ENCODE results near the gene KRT85.

GRCh38 chr12:52400906-52401305 is 33.6 kb upstream of the KRT85 start:
- TF ChIP-seq CTCF (conservative IDR thresholded peaks at IDR 0.05), result no peak
- TF ChIP-seq EZH2 (IDR thresholded peaks at IDR 0.05; ENCODE audit: low read depth), result no peak

Measured in PC-9 (cell line).